A673 (cell line): ENCODE data around the gene TWSG1.

Experiments used
- CTCF ChIP-seq: fragments of 300-800, 200-600 bp; sonication (generic); conservative IDR thresholded peaks from 2 replicates; pipeline ENCODE4 v1.5.1; 2017; ENCODE audit warnings: low read depth, mild to moderate bottlenecking, antibody characterized with exemption, low read length, moderate library complexity, mixed read lengths
- EZH2 ChIP-seq: fragments of 200-600 bp; sonication (generic); IDR thresholded peaks from 2 replicates; pipeline ENCODE4 v1.6.1; 2017; ENCODE audit warnings: borderline replicate concordance, low read depth, mild to moderate bottlenecking, mixed read lengths, antibody characterized with exemption, low read length; ENCODE audit not compliant: poor library complexity, severe bottlenecking

GRCh38 chr18:9380101-9380500, 45.5 kb downstream of the TWSG1 start:
- TF ChIP-seq CTCF (no peak), EZH2 (no peak)
